Spleen (tissue), 7 donors: ENCODE results near the gene DENND1A.

Source experiments
- POLR2A ChIP-seq, 3 donors: fragments of 450-650 bp; IDR thresholded peaks; one replicate each; pipeline ENCODE4 v1.5.1; 2017; ENCODE audit warnings: antibody characterized with exemption in 3 of 3, mild to moderate bottlenecking in 1 of 3
- TF ChIP-seq, protein P1 (sequence below), 11 experiments: fragments of 200-600 bp in 7 of 11; fragments of 450-650 bp in 4 of 11; sonication (generic) in 4 of 11; IDR thresholded peaks in 8 of 11; conservative IDR thresholded peaks in 3 of 11; 1 replicate in 7 of 11; 2 replicates in 4 of 11; pipeline versions ENCODE4 v1.4.0 to v1.8.0; 2016 to 2021; ENCODE audit warnings: antibody characterized with exemption in 11 of 11, inconsistent platforms in 4 of 11, mild to moderate bottlenecking in 1 of 11
- donor health status: DM: no; HTN: no; CAD: no; lungs with moderate emphysema.
- donor health status: DM: no; HTN: no; CAD: no.
- donor health status: DM: no; HTN: no; CAD: no.

DNA sequence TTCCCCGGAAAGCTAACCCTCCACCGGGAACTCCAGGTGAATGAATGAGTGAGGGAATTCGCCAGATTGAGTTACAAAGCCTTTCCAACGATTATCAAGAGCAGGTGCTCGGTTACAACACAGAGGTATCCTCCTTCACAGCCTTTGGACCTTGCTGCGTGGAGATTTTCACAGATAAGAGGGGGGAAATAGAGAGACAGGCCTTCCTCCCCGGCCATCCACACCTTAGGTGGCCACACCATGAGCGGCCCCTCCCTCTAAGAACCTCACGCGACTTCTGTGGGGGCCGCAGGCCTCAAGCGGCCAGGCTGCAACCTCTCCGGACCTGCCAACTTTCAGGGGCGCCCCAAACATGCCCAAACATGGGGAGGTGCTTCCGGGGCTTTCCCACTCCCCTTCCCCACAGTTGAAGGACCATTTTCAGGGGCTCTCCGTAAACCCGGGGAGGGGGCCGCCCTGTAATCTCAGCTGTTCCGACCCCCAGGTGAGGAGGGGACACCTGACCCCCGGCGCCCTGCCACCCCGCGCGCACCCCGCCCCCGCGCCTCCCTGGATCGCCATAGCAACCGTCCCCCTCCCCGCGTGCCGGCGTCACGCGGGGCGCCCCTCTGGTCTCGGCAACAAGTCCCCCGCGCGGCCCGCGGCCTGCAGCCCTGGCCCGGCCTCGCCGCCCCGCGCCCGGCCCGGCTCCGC lies 603 bp downstream of the DENND1A start:
- TF ChIP-seq POLR2A (IDR thresholded peaks at IDR 0.05): no peak
- TF ChIP-seq, protein P1, sequence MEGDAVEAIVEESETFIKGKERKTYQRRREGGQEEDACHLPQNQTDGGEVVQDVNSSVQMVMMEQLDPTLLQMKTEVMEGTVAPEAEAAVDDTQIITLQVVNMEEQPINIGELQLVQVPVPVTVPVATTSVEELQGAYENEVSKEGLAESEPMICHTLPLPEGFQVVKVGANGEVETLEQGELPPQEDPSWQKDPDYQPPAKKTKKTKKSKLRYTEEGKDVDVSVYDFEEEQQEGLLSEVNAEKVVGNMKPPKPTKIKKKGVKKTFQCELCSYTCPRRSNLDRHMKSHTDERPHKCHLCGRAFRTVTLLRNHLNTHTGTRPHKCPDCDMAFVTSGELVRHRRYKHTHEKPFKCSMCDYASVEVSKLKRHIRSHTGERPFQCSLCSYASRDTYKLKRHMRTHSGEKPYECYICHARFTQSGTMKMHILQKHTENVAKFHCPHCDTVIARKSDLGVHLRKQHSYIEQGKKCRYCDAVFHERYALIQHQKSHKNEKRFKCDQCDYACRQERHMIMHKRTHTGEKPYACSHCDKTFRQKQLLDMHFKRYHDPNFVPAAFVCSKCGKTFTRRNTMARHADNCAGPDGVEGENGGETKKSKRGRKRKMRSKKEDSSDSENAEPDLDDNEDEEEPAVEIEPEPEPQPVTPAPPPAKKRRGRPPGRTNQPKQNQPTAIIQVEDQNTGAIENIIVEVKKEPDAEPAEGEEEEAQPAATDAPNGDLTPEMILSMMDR (IDR thresholded peaks at IDR 0.05 in 8 of 11, conservative IDR thresholded peaks at IDR 0.05 in 3 of 11): no peak
